ENCODE results near the gene WDR77. TPM values are rescaled to one million over a fixed set of nuclear protein-coding genes. Genes with fewer than 3 reads are reported as not detected.

Gene WDR77
- total and polyA plus RNA-seq, 2 experiments from 2014 or later: 39.3 to 109 TPM

DNA sequence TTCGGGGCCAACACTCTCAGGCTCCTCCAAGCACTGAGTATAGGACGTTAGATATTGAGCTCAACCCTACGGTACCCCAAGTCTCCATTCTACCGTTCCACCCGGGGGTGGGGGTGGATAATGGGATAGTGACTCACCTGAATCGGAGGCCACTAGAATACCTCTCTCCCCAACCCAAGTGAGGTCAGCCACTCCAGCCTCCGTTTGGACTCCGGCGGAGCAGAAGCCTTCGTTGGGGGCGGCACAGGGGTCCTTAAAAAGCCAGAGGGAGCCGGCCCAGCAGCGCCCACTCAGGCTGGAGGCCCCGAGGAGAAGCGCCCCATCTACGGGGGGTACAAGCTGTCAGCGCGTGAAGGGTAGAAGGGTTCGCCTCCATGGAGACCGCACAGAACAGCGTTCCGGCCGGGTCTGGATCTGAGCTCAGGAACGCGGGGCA lies 556 bp downstream of the WDR77 start:
- Histone ChIP-seq H3K27ac (peak overlapping the region; percentile 78), H3K4me3 (peak overlapping the region; percentile 88)
- no peak for TF ChIP-seq CTCF (IDR thresholded peaks at IDR 0.05; ENCODE audit: low read depth, low read length)

GRCh38 chr1:111446967-111447892 lies 1.8 kb downstream of the WDR77 start:
- DNase-seq (ENCODE audit: low read depth in 1 of 2, low spot score in 1 of 2): no peak
- Histone ChIP-seq H3K27me3 (no peaks in the 10 kb centered on the region), H3K4me1 (ENCODE audit: low read depth) (peaks cover 19% of the 10 kb centered on the region), H3K27ac (no peak overlapping the region), H3K36me3 (peaks cover 22% of the 10 kb centered on the region), H3K4me3 (no peak overlapping the region), H3K9me3 (ENCODE audit: low read depth) (no peaks in the 10 kb centered on the region)
- no peak for TF ChIP-seq CTCF (IDR thresholded peaks at IDR 0.05; ENCODE audit: low read depth, low read length)

More for the DNA sequence above, 556 bp downstream of the WDR77 start:
- no peaks in the 10 kb centered on the region for H3K27me3 ChIP-seq
- H3K4me1 ChIP-seq (ENCODE audit: low read depth): peaks cover 25% of the 10 kb centered on the region
- peaks cover 10% of the 10 kb centered on the region for H3K36me3 ChIP-seq
- H3K9me3 ChIP-seq (ENCODE audit: low read depth): no peaks in the 10 kb centered on the region
- no peak for DNase-seq (ENCODE audit: low read depth in 1 of 2, low spot score in 1 of 2)

DNA sequence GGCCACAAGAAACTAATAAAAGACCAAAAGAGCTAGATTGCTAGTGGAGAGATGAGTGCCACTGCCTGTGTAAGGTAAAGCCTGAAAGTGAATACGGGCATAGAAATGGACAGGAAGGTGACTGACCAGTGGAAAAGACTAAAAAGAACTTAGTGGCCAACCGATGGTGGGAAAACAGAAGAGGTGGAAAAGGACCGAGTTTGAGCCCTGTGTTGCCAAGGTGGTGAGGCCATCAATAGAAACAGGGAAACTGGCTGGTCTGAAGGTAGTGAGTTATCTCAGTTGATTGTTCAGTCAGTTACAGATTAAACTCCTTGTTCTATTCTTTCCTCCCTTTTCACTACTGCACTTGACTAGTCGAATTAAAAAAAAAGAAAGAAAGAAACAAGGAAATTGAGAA lies 2.5 kb downstream of the WDR77 start:
- no peaks in the 10 kb centered on the region for H3K27me3 ChIP-seq
- DNase-seq (ENCODE audit: low read depth in 1 of 2, low spot score in 1 of 2): no peak
- H3K36me3 ChIP-seq: peaks cover 22% of the 10 kb centered on the region
- no peaks in the 10 kb centered on the region for H3K9me3 ChIP-seq (ENCODE audit: low read depth)
- H3K4me1 ChIP-seq (ENCODE audit: low read depth): peaks cover 20% of the 10 kb centered on the region
- H3K4me3 ChIP-seq: no peak overlapping the region
- no peak overlapping the region for H3K27ac ChIP-seq
- no peak for TF ChIP-seq CTCF (IDR thresholded peaks at IDR 0.05; ENCODE audit: low read depth, low read length)

GRCh38 chr1:111444031-111444430 lies 5.0 kb downstream of the WDR77 start:
- H3K27me3 ChIP-seq: no peaks in the 10 kb centered on the region
- DNase-seq (ENCODE audit: low read depth in 1 of 2, low spot score in 1 of 2): no peak
- peaks cover 9% of the 10 kb centered on the region for H3K4me1 ChIP-seq (ENCODE audit: low read depth)
- H3K27ac ChIP-seq: no peak overlapping the region
- H3K36me3 ChIP-seq: peaks cover 22% of the 10 kb centered on the region
- no peak overlapping the region for H3K4me3 ChIP-seq
- no peak for TF ChIP-seq CTCF (IDR thresholded peaks at IDR 0.05; ENCODE audit: low read depth, low read length)
- no peaks in the 10 kb centered on the region for H3K9me3 ChIP-seq (ENCODE audit: low read depth)

DNA sequence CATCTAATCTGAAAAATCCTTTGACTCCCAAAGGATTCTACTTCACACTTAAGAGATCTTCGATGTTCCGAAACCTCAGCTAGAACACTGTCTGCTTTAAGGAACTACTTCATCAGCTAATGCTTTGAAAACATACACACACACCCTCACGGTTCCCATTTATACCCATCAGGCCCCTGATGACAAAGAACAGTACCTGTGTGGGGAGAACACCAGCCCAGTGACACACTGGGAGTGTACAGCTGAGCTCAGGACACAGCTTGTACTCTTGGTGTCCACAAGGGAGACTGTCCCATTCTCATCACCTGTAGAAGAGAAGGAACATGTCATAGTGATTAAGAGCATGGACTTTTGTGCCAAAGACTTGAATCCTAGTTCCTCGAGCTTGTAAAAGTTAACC lies 6.6 kb downstream of the WDR77 start:
- peaks cover 4% of the 10 kb centered on the region for H3K4me1 ChIP-seq (ENCODE audit: low read depth)
- DNase-seq (ENCODE audit: low read depth in 1 of 2, low spot score in 1 of 2): no peak
- no peaks in the 10 kb centered on the region for H3K9me3 ChIP-seq (ENCODE audit: low read depth)
- peak overlapping the region; percentile 57 for H3K27ac ChIP-seq
- H3K4me3 ChIP-seq: no peak overlapping the region
- peaks cover 30% of the 10 kb centered on the region for H3K36me3 ChIP-seq
- H3K27me3 ChIP-seq: no peaks in the 10 kb centered on the region
- no peak for TF ChIP-seq CTCF (IDR thresholded peaks at IDR 0.05; ENCODE audit: low read depth, low read length)

Measured in cardiac muscle cell (in vitro differentiated cells and primary cell).